GM18870 (cell line): ENCODE measurements around the gene MCF2L.

ENCODE experiments used
- ATAC-seq: cut with Tn5 transposase; IDR thresholded peaks from one replicate; pipeline ENCODE4 v1.9.1; 2021; ENCODE audit warnings: moderate library complexity; ENCODE audit not compliant: unreplicated experiment

Gene MCF2L

DNA sequence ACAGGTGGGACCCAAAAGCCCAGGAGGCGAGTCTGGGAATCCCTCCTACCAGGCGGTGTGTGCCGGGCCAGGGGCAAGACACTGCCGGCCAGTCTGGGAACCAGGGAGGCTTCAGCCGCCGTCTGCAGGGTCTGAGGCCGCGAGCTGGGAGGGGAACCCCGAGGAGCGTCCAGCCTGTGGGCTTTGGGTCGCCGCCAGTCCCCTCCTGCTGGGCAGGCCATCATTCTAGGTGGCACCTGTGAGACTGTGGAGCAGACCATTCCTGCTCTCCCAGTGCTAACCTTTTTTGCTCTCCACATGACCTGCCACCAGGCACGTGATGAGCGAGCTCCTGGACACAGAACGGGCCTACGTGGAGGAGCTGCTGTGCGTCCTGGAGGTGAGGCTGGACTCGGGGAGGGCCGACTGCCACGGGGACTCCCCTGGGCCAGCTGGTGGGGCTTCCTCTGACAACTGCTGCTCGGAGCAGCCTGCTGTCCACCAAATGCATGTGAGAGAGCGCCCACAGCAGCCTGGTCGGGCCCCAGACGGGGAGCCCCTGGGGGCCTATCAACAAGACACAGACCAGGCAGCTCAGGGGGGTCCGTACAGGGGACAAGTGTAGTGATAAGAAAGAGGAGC, 112.0 kb downstream of the MCF2L start:
- no peak for ATAC-seq

DNA sequence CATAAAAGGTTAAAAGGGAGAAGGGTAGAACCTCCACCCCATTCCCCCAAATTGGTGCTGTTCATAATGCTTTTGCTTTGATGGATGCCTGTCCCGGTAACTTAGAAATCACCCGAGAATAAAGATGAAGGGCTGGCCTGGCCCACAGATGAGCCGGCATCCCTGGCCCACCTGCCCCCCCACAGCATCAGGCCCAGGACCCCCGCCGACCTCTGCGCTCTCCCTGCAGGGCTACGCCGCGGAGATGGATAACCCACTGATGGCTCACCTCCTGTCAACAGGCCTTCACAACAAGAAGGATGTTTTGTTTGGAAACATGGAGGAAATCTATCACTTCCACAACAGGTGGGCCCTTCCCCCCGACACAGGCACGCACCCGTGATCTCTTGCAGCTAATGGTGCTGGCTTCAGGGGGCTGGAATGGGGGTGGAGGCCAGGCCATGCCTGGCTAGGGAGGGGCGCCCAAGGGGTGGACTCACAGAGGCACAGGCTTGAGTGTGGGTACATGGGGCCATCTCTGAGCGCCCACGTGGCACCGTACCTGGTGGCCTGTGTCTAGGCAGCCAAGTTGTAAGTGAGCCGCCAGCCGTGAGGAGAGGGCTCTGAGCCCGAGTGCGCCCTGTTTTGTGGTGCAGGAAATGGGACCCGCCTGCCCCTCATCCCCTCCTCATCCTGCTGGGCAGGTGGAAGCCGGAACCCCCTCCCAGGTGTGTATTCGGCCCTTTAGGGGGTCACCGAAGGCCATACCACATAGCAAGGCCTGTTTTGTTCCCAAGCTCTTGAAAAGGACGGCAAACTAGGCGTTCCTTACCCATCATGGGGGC, 113.4 kb downstream of the MCF2L start:
- ATAC-seq, result no peak

DNA sequence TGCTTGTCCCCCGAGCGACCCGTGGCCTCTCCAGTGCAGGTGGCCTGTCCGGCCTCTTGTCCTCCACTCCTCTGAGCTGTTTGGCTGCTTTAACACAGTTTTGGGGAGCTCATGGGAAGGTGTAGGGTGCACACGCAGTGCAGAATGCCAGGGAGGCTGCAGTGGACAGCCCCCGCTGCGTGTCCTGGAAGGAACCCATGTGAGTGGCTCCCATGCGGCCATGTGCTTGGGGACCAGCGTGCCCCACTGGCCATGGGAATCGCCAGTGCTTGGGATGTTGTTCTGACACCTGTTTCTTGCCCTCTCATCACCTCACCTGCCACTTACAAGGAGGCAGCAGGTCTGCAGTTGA, 114.0 kb downstream of the MCF2L start:
- no peak for ATAC-seq

DNA sequence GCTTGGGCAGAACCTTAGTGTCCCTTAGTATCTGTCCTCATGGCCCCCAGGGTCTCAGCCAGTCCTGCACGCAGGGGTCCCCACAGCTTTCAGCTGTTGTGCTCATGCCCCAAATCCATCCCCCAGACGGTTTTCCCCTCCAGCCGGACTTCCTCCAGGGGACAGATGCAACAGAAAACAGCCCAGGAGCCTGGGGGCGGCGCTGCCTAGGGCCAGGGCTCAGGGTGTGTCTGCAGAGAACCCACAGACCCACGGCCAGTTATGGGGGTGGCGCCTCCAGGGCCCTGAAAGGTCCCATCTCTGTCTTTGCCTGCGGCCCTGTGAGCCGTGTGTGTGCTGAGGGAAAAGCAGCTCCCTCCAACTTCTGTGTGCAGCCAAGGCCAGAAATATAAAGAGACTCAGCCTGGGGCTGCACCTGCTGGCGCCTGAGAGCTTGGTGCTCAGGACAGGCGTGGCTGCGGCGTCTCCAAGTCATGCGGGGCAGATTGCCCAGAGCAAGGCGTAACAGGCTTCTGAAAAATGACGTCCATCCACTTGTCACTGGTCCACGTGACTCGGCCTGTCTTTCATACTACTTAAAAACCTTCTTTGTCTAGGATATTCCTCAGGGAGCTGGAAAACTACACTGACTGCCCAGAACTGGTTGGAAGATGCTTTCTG, 114.5 kb downstream of the MCF2L start:
- no peak for ATAC-seq

DNA sequence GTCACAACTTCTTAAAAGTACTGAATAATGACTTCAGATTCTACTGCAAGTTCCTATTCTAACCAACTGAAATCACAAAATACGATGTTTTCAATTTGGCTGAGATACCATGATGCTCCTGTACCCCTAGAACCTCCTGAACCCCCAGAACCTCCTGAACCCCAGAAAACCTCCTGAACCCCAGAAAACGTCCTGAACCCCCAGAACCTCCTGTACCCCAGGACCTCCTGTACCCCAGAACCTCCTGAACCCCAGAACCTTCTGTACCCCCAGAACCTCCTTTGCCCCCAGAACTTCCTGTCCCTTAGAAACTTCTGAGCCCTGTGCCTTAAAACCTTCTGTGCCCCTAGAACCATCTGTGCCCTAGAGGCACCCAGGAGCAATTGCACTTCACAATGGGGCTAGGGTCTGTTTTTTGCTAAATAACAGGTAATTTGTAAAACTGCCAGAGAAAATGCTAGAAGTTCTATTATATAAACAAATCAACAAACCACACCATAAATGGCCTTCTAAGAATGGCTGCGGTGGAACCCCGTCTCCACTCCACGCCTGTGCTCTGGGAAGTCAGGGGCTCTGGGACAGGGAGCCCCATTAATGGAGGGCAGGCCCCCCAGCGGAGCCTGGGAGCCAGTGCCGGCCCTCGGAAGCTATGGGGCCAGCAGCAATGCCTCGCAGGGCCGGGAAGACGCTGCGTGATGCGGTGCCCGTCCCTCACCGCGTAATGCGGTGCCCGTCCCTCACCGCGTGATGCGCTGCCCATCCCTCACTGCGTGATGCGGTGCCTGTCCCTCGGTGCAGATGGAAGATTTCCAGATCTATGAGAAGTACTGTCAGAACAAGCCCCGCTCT, 115.3 kb downstream of the MCF2L start:
- ATAC-seq, result no peak

DNA sequence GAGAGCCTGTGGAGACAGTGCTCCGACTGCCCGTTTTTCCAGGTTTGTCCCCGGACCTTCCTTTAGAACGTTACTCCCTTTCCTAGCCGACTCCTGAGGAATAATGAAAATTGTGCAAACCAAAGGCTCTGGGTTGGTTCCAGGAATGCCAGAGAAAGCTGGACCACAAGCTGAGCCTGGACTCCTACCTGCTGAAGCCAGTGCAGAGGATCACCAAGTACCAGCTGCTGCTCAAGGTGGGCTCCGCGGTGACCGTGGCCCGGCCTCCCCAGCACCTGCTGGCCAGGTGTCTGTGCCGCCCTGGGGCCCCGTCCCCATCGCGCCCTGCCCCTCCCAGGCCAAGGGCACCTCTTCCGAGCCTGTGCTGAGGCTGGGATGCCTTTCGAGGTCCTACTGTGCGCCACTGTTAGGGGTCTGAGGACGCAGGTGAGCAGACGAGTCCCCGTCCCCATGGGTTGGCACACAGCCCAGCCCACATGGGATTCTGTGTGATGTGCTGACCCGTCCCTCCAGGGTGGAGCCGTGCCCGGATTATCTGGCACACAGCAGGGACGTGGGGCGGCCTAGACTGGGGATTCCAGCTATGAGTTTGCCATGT, 116.0 kb downstream of the MCF2L start:
- ATAC-seq, result no peak

DNA sequence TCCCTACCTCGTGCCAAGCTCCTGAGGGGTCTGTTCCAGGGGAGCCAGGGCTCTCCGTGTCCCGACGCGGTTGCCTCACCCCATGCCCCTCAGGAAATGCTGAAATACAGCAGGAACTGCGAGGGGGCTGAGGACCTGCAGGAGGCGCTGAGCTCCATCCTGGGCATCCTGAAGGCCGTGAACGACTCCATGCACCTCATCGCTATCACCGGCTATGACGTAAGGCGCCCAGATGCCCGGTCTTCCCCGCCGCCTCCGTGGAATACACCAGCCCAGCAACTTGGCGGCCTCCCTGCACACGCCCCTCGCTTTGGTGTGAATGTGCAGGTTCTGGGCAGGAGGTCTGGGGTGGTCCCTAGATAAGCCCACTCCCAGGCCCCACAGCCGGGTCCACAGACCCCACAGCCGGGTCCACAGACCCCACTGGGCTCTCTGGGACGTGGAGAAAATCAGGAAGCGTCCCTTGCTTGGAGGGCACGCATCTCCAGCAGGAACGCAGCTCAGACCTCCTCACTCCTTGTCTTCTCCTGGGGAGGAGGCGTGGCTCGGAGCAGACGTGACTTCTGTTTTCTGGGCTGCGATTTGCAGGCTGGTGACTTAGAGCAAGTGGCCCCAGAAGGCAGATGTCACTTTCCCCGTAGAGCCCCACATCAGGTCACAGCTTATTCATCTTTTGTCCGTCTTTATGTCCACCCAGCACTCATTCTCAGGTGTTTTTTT, 117.2 kb downstream of the MCF2L start:
- ATAC-seq, result no peak

DNA sequence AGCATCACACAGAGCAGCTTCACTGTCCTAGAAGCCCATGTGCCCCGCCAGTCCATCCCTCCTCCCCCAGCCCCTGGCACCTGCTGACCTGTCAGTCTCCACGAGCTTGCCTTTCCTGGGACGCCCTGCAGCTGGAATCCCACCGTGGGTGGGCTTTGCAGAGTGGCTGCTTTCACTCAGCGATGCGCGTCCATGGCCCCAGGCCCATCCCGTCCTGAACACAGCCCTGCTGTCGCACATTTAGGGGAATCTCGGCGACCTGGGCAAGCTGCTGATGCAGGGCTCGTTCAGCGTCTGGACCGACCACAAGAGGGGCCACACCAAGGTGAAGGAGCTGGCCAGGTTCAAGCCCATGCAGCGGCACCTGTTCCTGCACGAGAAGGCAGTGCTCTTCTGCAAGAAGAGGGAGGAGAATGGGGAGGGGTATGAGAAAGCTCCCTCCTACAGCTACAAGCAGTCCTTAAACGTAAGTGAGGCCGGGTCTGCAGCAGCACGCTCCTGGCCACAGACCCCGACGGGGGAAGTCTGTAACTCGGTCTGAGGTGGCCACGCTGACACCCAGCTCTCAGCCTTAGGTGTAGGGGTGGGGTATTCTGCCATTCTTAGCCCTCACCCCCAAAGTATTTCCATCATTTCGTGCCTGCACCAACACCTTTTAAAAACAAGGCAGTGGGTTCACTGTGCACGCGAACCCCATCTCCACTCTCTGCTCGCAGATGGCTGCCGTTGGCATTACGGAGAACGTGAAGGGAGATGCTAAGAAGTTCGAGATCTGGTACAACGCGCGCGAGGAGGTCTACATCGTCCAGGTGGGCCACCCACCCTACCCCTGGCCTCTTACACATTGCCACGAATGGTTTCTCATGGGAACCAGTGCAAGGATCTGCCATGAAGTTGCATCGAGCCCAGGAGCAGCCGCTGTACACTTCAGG, 118.2 kb downstream of the MCF2L start:
- ATAC-seq, result no peak

DNA sequence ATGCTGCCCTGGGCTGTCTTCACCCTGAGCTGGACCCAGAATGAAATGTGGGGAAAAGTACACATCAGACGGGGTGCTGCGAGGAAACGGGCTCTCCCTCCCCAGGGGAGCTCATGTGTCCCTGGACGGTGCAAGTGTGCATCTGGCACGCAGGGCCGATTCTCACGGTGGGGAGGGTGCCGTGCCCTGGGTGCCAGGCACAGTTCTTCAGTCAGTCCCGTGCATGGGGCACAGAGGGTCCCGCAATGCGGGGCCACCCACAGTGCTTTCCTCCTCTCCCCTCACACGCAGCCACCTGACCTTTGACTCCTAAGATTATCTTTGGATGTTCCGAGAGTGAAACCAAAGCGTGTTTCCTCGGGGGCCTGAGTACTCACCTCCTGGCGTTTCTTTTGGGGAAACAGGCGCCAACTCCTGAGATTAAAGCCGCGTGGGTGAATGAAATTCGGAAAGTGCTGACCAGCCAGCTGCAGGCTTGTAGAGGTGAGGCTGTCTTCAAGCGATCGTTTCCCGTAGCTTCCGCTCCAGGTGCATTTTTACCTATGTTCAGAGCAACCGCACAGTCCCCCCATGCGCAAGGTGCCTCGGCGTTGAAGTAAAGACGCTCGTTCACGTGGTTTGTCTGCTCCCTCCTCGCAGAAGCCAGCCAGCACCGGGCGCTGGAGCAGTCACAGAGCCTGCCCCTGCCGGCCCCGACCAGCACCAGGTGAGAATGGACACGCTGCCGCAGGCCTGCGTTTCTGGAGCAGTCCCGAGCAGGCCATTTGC, 119.1 kb downstream of the MCF2L start:
- ATAC-seq, result no peak

DNA sequence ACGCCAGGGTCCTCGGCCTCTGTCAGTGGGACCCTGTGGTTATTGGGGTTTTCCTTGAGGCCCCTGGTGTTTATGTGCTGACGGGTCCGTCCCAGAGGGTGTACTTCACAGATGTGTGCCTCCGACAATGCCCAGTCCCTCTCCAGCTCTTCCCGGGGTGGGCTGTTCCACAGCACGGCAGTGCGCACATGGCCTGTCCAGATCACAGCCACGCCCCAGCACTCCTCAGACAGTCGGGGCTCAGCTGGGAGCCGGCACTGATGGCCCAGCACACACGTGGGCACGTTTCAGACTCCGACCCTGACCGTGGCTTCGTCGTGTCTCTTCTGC, 119.6 kb downstream of the MCF2L start:
- no peak for ATAC-seq

DNA sequence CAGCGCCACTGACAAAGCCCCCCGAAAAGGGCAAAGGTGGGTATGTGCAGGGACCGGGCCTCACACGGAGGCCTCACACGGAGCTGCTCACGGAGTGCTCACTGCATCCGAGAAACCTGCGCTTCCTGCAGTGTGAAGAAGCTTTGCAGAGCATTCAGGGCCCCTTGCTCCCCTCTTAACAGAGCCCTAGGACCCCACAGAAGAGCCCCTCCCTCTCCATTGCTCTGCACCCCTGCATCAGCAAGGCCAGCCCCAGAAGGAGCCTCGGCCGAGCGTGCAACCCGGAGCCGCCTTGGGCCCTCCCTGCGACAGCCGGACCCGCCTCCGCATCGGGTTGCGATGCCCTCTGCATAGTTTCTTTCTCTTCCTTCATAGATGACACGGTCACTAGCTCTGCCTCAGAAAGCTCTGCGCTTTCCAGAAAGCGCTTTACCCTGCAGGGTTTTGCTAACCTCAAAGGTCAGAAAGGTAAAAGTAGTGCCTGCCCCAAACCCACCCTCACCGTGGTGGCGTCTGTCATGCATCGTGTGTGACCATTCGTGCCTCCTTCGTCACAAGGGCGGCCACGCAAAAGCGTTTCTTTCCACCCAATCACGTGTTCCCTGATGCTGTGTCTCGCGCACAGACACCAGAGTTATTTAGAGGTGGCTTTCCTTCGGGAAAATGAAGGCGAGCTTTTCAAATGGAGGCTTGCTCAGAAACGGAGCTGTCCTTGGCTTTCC, 120.8 kb downstream of the MCF2L start:
- ATAC-seq, result no peak

DNA sequence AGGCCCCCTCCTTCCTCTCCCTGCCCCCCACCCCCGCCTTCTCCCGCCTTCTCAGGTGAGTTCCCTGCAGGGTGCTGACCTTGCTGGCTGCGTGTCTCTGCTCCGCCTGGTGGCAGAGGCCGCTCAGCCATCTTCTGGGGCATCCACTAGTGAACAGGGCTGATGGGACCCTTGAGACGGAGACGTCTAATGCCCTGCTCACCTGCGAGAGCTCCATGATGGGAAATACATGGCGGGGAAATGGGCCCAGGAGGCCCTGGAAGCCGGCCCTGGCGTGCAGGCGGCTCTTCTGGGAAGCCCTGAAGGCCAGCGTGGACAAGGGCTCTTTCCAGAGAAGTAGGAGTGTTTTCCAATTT, 121.4 kb downstream of the MCF2L start:
- no peak for ATAC-seq

DNA sequence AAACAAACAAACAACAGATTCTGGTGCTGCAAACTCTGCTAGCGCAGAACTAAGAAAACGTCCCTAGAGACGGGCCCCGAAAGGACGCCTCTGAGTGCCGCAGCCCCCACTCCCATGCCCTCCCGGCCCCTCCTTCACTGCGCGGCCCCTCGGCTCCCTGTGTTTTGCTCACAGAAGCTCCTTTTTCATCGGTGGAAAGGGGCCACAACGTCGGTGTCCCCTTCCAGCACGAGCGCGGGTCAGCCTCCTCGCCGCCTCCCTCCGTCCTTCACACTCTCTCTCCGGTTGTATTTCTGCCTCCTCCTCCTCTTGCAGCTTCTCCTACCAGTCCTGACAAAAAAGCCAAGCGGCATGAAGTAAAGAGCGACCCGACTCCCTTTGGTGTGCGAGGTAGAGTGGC, 121.8 kb downstream of the MCF2L start:
- no peak for ATAC-seq

DNA sequence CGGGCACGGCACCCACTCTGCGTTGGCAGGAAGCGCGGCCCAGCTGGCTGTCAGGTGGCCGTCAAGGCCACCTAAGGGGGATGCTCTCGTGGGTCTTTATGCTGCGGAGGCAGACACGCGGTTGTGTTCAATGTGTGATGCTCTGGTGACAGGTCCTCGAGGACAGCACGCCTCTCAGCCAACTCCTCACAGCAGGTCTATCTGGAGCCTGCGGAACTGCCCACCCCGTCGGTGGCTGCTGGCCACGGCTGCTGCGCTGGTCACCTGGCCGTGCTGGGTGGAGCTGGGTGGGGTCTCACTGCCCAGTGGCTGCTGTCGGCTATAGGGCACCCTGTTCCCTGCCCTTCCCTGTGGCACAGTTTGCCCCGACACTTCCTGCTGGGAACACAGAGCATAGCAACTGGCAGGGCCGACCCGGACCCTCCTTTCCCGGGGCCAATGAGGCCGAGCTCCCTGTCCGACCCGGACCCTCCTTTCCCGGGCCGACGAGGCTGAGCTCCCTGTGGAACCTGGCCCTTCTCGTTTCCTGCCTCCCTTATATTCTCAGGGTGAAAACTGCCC, 122.3 kb downstream of the MCF2L start:
- ATAC-seq, result no peak

DNA sequence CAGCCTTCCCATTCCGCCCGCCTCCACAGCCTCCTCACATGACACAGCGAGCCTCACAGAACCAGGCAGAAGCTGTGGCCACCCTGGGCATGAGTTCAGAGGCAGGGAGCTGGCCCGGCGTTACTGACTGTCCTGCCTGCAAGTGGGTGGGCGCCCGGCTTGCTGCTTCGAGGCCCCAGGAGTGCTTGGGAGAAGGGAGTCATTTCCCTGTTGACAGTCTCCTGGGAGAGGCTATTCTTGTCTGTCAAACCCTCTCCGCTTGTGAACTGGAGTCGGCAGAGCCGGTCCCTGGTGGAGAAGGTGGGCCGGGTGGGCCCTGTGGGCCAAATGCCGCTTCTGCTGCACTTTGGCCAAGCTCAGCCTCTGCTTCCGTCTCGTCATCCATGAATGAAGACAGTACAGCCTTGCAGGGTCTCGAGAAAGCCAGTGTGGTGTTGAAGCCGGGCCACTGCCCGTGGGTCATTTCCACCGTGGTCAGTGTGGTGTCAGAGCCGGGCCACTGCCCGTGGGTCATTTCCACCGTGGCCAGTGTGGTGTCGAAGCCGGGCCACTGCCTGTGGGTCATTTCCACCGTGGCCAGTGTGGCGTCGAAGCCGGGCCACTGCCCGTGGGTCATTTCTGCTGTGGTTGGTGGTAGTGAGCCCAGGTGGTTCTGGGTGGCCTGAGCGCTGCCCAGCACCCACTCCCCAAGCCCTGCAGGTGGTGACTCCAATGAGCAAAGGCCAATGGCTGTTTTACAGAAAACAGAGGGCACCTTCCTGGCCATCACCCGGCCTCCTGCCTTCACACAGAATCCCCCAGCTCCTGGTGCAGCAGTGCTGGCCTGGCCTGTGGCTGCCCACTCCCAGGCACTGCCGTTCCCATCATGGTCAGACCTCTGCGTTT, 123.1 kb downstream of the MCF2L start:
- no peak for ATAC-seq

DNA sequence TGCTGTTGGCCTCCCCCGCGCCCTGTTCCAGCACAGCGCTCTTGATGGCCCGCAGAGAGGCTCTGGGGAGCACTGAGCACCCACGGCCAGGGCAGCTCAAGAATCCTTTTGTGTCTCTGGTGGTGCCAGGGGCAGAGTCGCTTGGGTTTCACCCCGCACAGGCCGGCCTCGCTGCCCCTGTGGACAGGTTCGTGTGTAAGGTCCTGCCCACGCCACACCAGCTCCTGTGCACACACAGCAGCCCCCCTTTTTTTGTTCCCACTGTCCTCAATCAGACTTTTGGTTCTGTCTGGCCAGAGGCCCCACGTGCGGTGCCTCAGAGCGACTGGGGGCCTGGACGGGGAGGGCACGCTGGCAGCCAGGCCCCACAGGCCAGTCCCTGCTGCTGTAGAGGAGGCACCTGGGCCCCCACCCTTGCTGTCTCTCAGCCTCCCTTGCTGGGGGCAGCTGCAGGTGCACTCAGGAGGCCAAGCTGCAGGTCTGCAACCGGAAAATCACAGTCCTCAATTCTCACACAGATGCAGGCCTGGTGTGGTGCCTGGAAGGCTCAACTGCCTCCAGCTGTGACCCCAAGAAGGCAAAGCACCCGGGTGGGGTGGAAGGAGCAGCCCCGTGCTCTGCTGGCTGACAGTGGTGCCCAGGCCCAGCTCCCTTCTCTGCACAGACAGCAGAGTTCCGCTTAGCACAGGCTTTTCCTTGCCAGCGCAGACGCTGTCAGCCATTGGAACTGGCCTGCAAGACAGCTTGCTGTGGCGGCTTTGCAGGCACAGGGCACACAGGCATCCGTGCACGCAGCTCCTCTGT, 124.0 kb downstream of the MCF2L start:
- no peak for ATAC-seq
